DND-41 (cell line): ENCODE results near the gene NR3C1.

Experiments used
- CTCF ChIP-seq: IDR thresholded peaks from 2 replicates; pipeline ENCODE4 v1.5.1; 2012; ENCODE audit warnings: borderline replicate concordance, low read length, moderate library complexity, mild to moderate bottlenecking; ENCODE audit not compliant: poor library complexity, severe bottlenecking; ENCODE audit errors: extremely low read depth
- EZH2 ChIP-seq: IDR thresholded peaks from 3 replicates; pipeline ENCODE4 v1.6.1; 2012; ENCODE audit warnings: borderline replicate concordance, low read depth, mild to moderate bottlenecking, moderate library complexity, low read length, inconsistent platforms; ENCODE audit not compliant: severe bottlenecking

- TF ChIP-seq CTCF: no peak
- TF ChIP-seq EZH2: no peak
Measured at GRCh38 chr5:143284002-143284401, 119.5 kb downstream of the NR3C1 start.
